PC-9 (cell line): ENCODE results near the gene ANKS4B. TPM values are rescaled to one million over a fixed set of nuclear protein-coding genes. Genes with fewer than 3 reads are reported as not detected.

Experiments
- BruUV-seq: library from RNA; stranded (reverse); fragments of 400-500 nt; replicated peaks from 2 replicates; lab custom pipeline; 2021; lab: Mats Ljungman, UMichigan
- CTCF ChIA-PET: fragments of 300-600 bp; sonication (Branson Sonifier 250); formaldehyde crosslinking; loops from one replicate; lab custom pipeline; 2022; ENCODE audit warnings: antibody characterized with exemption; lab: Charles Lee
- POLR2A ChIA-PET: fragments of 300-600 bp; sonication (Branson Sonifier 250); formaldehyde crosslinking; loops from one replicate; lab custom pipeline; 2022; ENCODE audit warnings: antibody characterized with exemption; ENCODE audit not compliant: unreplicated experiment; lab: Charles Lee
- DNase-seq, 2 experiments: peaks; one replicate each; pipeline versions ENCODE4 v3.0.0 to v3.0.0-alpha.2; 2015 to 2022; ENCODE audit warnings: mixed read lengths in 1 of 2
- H2AFZ ChIP-seq: fragments of 200-600 bp; sonication (generic); 2 replicates; pipeline ENCODE4 v1.8.1; 2017; ENCODE audit warnings: antibody characterized with exemption
- H3F3A ChIP-seq: fragments of 200-600 bp; sonication (generic); 2 replicates; pipeline ENCODE4 v1.8.1; 2017; ENCODE audit warnings: antibody characterized with exemption, mild to moderate bottlenecking, low read depth; ENCODE audit not compliant: insufficient read depth
- H3K27ac ChIP-seq: fragments of 200-600 bp; sonication (generic); 2 replicates; pipeline ENCODE4 v1.6.1; 2016; ENCODE audit warnings: mixed run types
- H3K27me3 ChIP-seq: fragments of 200-600 bp; sonication (generic); 2 replicates; pipeline ENCODE4 v1.6.1; 2016; ENCODE audit warnings: low read depth, mixed run types; ENCODE audit not compliant: insufficient read depth
- H3K36me3 ChIP-seq: fragments of 200-600 bp; sonication (generic); 2 replicates; pipeline ENCODE4 v1.6.1; 2016; ENCODE audit warnings: low read depth, mixed run types
- H3K4me1 ChIP-seq: fragments of 200-600 bp; sonication (generic); replicated peaks from 2 replicates; pipeline ENCODE4 v1.6.1; 2016; ENCODE audit warnings: mixed run types; ENCODE audit not compliant: insufficient read depth
- H3K4me2 ChIP-seq: fragments of 200-600 bp; sonication (generic); 2 replicates; pipeline ENCODE4 v1.6.1; 2017; ENCODE audit warnings: mixed run types
- H3K4me3 ChIP-seq: fragments of 200-600 bp; sonication (generic); 2 replicates; pipeline ENCODE4 v1.6.1; 2016; ENCODE audit warnings: mixed run types
- H3K79me2 ChIP-seq: fragments of 200-600 bp; sonication (generic); 2 replicates; pipeline ENCODE4 v1.6.1; 2017; ENCODE audit warnings: low read depth, mixed run types
- H3K9me2 ChIP-seq: fragments of 200-600 bp; sonication (generic); 2 replicates; pipeline ENCODE4 v1.8.1; 2017; ENCODE audit warnings: mild to moderate bottlenecking; ENCODE audit not compliant: insufficient read depth
- H3K9me3 ChIP-seq: fragments of 200-600 bp; sonication (generic); 2 replicates; pipeline ENCODE4 v1.8.1; 2016; ENCODE audit warnings: low read depth; ENCODE audit not compliant: insufficient read depth
- H4K20me1 ChIP-seq: fragments of 200-600 bp; sonication (generic); 2 replicates; pipeline ENCODE4 v1.8.1; 2017; ENCODE audit not compliant: insufficient read depth
- CTCF ChIP-seq: fragments of 200-600 bp; sonication (generic); conservative IDR thresholded peaks from 2 replicates; pipeline ENCODE4 v1.6.1; 2017; ENCODE audit warnings: mixed run types, antibody characterized with exemption, mild to moderate bottlenecking, moderate library complexity
- EZH2 ChIP-seq: fragments of 200-600 bp; sonication (generic); IDR thresholded peaks from 2 replicates; pipeline ENCODE4 v1.8.0; 2017; ENCODE audit warnings: antibody characterized with exemption, low read depth
- intact Hi-C: fragments of 100-400 bp; cut with micrococcal nuclease; formaldehyde crosslinking; loops from one replicate; pipeline ENCODE4 v1.10.0; 2022; ENCODE audit not compliant: unreplicated experiment
- total RNA-seq: library from RNA; stranded (reverse); gene quantifications from 2 replicates; pipeline ENCODE4 v1.2.3, GENCODE V29; 2021

Gene ANKS4B
- total RNA-seq, 1 experiment from 2014 or later, result not detected

DNA sequence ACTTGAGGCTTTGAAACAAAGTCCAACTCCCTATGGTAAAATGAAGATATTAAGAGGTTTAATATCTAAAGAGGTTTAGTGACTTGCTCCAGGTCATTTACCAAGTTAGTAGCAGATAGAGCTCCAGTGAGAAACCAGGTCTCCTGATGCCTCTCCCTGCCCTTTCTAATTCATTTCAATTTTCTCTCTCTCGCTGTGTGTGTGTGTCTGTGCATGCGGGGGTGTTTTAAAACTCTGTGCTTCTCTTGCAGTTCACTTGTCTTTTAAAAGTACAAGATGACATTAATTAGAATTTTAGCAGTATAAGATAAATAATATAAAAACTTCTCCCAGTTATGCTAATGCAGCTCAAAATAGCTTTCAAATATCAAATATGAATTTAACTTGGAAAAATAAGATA, 13.9 kb upstream of the ANKS4B start:
- POLR2A ChIA-PET, result no interaction called here
- no peaks in the 10 kb centered on the region for H4K20me1 ChIP-seq
- H3K9me3 ChIP-seq, result no peaks in the 10 kb centered on the region
- no peaks in the 10 kb centered on the region for H3K79me2 ChIP-seq
- intact Hi-C loops, result no loop called here
- H3K4me2 ChIP-seq, result no peak overlapping the region
- no peak for TF ChIP-seq EZH2
- no peak for TF ChIP-seq CTCF
- no peaks in the 10 kb centered on the region for H3K9me2 ChIP-seq
- no peak overlapping the region for H3K4me3 ChIP-seq
- DNase-seq, result no peak
- no peaks in the 10 kb centered on the region for H3K36me3 ChIP-seq
- H3K27me3 ChIP-seq, result peaks cover 80% of the 10 kb centered on the region
- no peak overlapping the region for H2AFZ ChIP-seq
- CTCF ChIA-PET, result no interaction called here
- no peak overlapping the region for H3K27ac ChIP-seq
- H3K4me1 ChIP-seq, result no peaks in the 10 kb centered on the region
- no peaks in the 10 kb centered on the region for H3F3A ChIP-seq
- BruUV-seq, result no TSS peak

DNA sequence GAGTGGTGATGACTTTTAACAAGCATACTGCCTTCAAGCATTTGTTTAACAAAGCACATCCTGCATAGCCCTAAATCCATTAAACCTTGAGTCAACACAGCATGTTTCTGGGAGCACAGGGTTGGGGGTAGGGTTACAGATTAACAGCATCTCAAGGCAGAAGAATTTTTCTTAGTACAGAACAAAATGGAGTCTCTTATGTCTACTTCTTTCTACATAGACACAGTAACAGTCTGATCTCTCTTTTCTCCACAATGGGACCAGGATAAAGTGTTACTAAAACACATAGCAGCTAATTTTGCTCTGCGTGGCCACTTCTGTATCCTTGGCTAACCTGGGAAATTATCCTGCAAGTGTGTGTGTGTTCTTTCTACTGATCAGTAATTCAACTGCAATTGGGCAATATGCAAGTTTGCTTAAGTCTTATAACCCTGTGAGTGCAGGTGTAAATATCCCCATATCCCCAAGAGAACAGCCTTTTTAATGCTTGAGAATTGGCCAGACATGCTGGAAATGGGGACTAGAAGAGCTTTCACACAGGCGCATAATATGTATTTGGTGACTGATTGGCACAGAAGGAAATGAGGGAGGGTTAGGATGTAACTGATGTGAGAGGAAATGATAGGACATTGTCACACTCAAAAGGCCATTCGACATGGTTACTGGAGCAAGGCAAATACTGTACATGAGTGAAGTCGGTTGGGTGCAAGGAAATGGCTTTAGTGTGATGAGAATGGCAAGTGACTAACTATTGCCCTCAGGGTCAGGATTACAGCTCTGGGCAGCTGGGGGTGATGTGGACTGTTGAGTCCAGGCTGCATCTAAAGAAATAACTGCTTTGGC, 10.8 kb upstream of the ANKS4B start:
- Histone ChIP-seq H3K27me3 (peaks cover 83% of the 10 kb centered on the region), H3K4me1 (no peaks in the 10 kb centered on the region), H4K20me1 (no peaks in the 10 kb centered on the region), H3K4me2 (no peak overlapping the region), H3K9me3 (no peaks in the 10 kb centered on the region), H3K79me2 (no peaks in the 10 kb centered on the region), H2AFZ (no peak overlapping the region), H3K9me2 (no peaks in the 10 kb centered on the region; the same call in 1 of the 2 replicates), H3K36me3 (no peaks in the 10 kb centered on the region), H3K4me3 (no peak overlapping the region), H3K27ac (no peak overlapping the region), H3F3A (no peaks in the 10 kb centered on the region)
- no peak for DNase-seq
- ChIA-PET CTCF (no interaction called here), POLR2A (no interaction called here)
- no peak for TF ChIP-seq EZH2
- TF ChIP-seq CTCF, result no peak
- intact Hi-C loops, result no loop called here
- no TSS peak for BruUV-seq

DNA sequence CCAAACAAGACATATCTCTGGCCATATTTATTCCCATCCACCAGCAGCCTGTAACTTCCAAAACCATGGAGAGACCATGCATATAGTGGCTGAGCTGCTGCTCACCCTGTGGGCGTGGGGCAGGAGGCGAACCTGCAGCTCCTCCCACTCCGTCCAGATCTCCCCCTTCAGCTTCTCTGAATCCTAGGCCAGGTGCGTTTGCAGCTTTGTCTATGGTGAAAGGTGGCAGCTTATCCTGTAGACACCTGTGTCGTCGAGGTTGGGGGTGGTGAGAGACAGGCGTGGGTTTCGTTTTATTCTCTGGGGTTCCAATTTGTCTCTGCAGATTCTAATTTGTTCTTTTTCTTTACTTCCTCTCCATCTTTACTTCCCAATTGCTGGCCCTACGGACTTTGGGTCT, 9.7 kb upstream of the ANKS4B start:
- no peaks in the 10 kb centered on the region for H3K79me2 ChIP-seq
- no peak for DNase-seq
- H3K27ac ChIP-seq, result no peak overlapping the region
- no peaks in the 10 kb centered on the region for H3F3A ChIP-seq
- no peaks in the 10 kb centered on the region for H3K36me3 ChIP-seq
- no peak overlapping the region for H3K4me3 ChIP-seq
- intact Hi-C loops, result no loop called here
- H3K27me3 ChIP-seq, result peaks cover 84% of the 10 kb centered on the region
- no peaks in the 10 kb centered on the region for H4K20me1 ChIP-seq
- TF ChIP-seq CTCF (no peak), EZH2 (no peak)
- no peaks in the 10 kb centered on the region for H3K4me1 ChIP-seq
- POLR2A ChIA-PET, result no interaction called here
- no peak overlapping the region for H3K4me2 ChIP-seq
- CTCF ChIA-PET, result no interaction called here
- no peak overlapping the region for H2AFZ ChIP-seq
- no TSS peak for BruUV-seq
- H3K9me2 ChIP-seq, result no peaks in the 10 kb centered on the region; the same call in 1 of the 2 replicates
- no peaks in the 10 kb centered on the region for H3K9me3 ChIP-seq
